Measurements from ENCODE around the gene SYS1. TPM values are rescaled to one million over a fixed set of nuclear protein-coding genes. Genes with fewer than 3 reads are reported as not detected.

SYS1 gene
- total RNA-seq, 3 donors from 2014 or later: 30.8 to 56.3 (median 47.3) TPM

DNA sequence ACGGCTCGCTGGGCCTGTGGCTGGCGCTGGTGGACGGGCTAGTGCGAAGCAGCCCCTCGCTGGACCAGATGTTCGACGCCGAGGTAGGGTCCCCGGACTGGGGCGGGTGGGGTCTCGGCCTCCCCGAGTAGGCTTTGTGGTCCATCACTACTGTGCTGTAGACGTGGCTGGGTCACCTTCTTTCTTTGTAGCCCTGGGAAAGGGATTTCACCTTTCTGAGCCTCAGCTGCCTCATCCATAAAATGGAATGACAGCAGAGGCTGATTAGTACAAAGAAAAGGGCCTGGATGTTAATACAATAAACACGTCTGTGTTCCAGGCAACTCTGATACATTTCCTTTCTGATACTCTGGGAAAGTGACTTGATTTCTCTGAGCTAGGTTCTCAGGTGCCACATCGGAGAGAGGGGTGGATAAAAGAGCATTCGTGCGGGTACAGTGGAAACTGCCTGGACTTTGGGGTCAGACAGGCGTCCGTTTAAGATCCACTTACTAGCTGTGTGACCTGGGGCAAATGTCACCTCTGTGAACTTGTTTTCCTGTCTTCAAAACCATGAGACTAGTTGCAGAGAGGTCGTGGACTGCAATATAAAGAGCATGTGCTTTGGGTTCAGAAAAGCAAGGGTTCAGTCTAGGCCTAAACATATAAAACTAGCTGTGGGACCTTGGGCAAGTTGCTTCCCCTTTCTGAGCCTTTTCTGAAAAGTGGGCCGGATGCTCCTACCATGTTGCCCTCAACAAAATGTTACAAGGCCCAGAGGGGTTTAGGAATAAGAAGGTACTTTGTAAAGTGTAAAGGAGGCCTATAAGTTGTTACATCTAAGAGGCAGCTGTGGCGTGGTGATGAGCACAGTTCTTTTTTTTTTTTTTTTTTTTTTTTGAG is 896 bp downstream of the SYS1 start:
- H3K36me3 ChIP-seq: peaks cover 8% of the 10 kb centered on the region
- no peak for DNase-seq (ENCODE audit: low spot score in 2 of 2)
- TF ChIP-seq, protein P1, sequence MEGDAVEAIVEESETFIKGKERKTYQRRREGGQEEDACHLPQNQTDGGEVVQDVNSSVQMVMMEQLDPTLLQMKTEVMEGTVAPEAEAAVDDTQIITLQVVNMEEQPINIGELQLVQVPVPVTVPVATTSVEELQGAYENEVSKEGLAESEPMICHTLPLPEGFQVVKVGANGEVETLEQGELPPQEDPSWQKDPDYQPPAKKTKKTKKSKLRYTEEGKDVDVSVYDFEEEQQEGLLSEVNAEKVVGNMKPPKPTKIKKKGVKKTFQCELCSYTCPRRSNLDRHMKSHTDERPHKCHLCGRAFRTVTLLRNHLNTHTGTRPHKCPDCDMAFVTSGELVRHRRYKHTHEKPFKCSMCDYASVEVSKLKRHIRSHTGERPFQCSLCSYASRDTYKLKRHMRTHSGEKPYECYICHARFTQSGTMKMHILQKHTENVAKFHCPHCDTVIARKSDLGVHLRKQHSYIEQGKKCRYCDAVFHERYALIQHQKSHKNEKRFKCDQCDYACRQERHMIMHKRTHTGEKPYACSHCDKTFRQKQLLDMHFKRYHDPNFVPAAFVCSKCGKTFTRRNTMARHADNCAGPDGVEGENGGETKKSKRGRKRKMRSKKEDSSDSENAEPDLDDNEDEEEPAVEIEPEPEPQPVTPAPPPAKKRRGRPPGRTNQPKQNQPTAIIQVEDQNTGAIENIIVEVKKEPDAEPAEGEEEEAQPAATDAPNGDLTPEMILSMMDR (IDR thresholded peaks at IDR 0.05): no peak
- TF ChIP-seq POLR2A (IDR thresholded peaks at IDR 0.05) (no peak), POLR2AphosphoS5 (IDR thresholded peaks at IDR 0.05) (no peak)
- H3K27me3 ChIP-seq: no peaks in the 10 kb centered on the region
- peak overlapping the region; percentile 92 to 97 for H3K27ac ChIP-seq
- no peaks in the 10 kb centered on the region for H3K9me3 ChIP-seq
- H3K4me3 ChIP-seq: peak overlapping the region; percentile 59 to 77 (median 62)
- intact Hi-C loops (cut with DNase I; ENCODE audit: low total_unique reads): no loop called here
- H3K4me1 ChIP-seq: peaks cover 5 to 18% of the 10 kb centered on the region in 2 donors

DNA sequence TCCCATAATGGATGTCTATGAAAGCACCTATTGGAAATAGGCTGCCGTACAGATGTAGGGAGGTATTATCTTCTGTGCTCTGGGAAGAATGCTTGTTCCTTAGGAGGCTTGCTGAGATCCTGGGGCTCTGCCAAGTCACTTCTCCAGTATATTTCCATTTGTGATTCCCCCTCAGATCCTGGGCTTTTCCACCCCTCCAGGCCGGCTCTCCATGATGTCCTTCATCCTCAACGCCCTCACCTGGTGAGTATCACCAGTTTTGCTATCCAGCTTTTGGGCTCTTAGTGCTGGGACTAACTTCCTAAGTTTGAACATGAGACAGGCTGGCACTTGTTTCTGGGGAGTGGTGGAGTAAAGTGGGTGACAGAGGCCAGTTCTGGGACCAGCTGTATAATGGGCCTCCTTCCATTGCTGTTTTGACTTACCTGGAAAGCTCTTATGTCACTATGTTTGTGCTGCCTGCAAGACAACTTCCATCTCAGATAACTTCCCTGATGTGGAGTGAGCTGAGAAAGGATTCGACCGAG is 2.6 kb downstream of the SYS1 start:
- Histone ChIP-seq H3K27me3 (no peaks in the 10 kb centered on the region), H3K9me3 (no peaks in the 10 kb centered on the region), H3K27ac (no peak overlapping the region), H3K4me1 (peaks cover 0 to 12% of the 10 kb centered on the region in 2 donors), H3K36me3 (peaks cover 8% of the 10 kb centered on the region), H3K4me3 (no peak overlapping the region)
- intact Hi-C loops (cut with DNase I; ENCODE audit: low total_unique reads): no loop called here
- no peak for DNase-seq (ENCODE audit: low spot score in 2 of 2)
- TF ChIP-seq POLR2AphosphoS5 (IDR thresholded peaks at IDR 0.05) (no peak), POLR2A (IDR thresholded peaks at IDR 0.05) (no peak)
- TF ChIP-seq, protein P1 (IDR thresholded peaks at IDR 0.05): no peak

DNA sequence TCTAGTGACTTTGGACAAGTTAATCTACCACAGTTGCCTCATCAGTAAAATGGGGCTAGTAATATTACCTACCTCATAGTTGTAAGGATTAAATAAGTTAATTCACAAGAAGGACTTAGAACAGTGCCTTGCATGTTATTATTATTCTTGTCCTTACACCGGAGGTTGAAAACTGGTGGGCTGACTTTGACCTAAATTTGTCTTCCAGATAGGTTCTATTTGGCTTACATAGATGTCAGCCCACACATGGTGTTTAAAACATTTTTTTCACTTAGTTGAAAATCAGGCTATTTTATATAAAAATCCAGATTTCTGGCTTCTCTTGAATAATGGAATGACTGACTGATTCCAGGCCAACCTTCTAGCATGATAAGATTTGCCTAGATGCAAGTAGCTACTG is 3.2 kb downstream of the SYS1 start:
- Histone ChIP-seq H3K4me1 (peaks cover 0 to 12% of the 10 kb centered on the region in 2 donors), H3K27ac (no peak overlapping the region), H3K4me3 (no peak overlapping the region), H3K27me3 (no peaks in the 10 kb centered on the region), H3K36me3 (peaks cover 8% of the 10 kb centered on the region), H3K9me3 (no peaks in the 10 kb centered on the region)
- DNase-seq (ENCODE audit: low spot score in 2 of 2): no peak
- intact Hi-C loops (cut with DNase I; ENCODE audit: low total_unique reads): no loop called here
- TF ChIP-seq, protein P1 (IDR thresholded peaks at IDR 0.05): no peak
- TF ChIP-seq POLR2A (IDR thresholded peaks at IDR 0.05) (no peak), POLR2AphosphoS5 (IDR thresholded peaks at IDR 0.05) (no peak)

DNA sequence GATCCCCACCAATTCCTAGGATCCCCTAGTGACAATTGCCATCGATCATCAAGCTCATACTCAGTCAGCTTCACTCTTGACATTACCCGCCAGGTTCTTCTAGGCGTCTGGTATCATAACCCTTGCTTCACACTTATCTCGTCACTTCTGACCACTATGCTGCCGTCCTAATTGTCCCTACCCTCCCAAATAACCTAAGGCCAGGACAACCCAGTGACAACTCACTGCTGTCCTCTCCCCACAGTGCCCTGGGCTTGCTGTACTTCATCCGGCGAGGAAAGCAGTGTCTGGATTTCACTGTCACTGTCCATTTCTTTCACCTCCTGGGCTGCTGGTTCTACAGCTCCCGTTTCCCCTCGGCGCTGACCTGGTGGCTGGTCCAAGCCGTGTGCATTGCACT is 3.7 kb downstream of the SYS1 start:
- TF ChIP-seq, protein P1 (IDR thresholded peaks at IDR 0.05): no peak
- no peak for TF ChIP-seq POLR2A (IDR thresholded peaks at IDR 0.05)
- TF ChIP-seq POLR2AphosphoS5 (IDR thresholded peaks at IDR 0.05): no peak
- Histone ChIP-seq H3K36me3 (peaks cover 8% of the 10 kb centered on the region), H3K4me1 (peaks cover 0 to 12% of the 10 kb centered on the region in 2 donors), H3K4me3 (no peak overlapping the region), H3K27ac (no peak overlapping the region), H3K9me3 (no peaks in the 10 kb centered on the region), H3K27me3 (no peaks in the 10 kb centered on the region)
- no peak for DNase-seq (ENCODE audit: low spot score in 2 of 2)
- intact Hi-C loops (cut with DNase I; ENCODE audit: low total_unique reads): no loop called here

DNA sequence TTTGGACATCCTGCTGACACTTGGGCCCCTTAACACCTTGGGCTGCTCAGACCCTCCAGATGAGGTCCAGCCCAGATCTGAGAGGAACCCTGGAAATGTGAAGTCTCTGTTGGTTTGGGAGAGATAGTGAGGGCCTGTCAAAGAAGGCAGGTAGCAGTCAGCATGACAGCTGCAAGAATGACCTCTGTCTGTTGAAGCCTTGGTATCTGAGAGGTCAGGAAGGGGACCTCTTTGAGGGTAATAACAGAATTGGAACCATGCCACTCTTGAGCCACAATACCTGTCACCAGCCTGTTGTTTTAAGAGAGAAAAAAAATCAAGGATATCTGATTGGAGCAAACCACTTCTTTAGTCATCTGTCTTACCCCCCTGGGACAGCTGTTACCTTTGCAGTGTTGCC is 4.2 kb downstream of the SYS1 start:
- no peaks in the 10 kb centered on the region for H3K27me3 ChIP-seq
- H3K4me3 ChIP-seq: no peak overlapping the region
- H3K36me3 ChIP-seq: peaks cover 8% of the 10 kb centered on the region
- TF ChIP-seq POLR2AphosphoS5 (IDR thresholded peaks at IDR 0.05) (no peak), POLR2A (IDR thresholded peaks at IDR 0.05) (no peak)
- TF ChIP-seq, protein P1 (IDR thresholded peaks at IDR 0.05): no peak
- H3K4me1 ChIP-seq: peaks cover 0 to 12% of the 10 kb centered on the region in 2 donors
- no peak overlapping the region for H3K27ac ChIP-seq
- intact Hi-C loops (cut with DNase I; ENCODE audit: low total_unique reads): no loop called here
- H3K9me3 ChIP-seq: no peaks in the 10 kb centered on the region
- DNase-seq (ENCODE audit: low spot score in 2 of 2): no peak

All from breast epithelium (tissue), 4 donors.